Osteocyte (in vitro differentiated cells): ENCODE measurements around the gene RBL1. TPM values are rescaled to one million over a fixed set of nuclear protein-coding genes. Genes with fewer than 3 reads are reported as not detected.
"Not testable (repeated sequence)": the region's sequence is repeated elsewhere in the genome, so short reads cannot be mapped to it uniquely, and the experiment has no call there.

Experiments
- DNase-seq: peaks from one replicate; pipeline ENCODE4 v3.0.0; 2021; ENCODE audit warnings: mixed read lengths; ENCODE audit not compliant: unreplicated experiment; ENCODE audit errors: extremely low spot score
- H3K27ac Mint-ChIP-seq: one replicate; pipeline ENCODE4 v1.8.0; 2021; ENCODE audit warnings: mild to moderate bottlenecking, mixed read lengths; ENCODE audit not compliant: unreplicated experiment
- H3K27me3 Mint-ChIP-seq: one replicate; pipeline ENCODE4 v1.8.0; 2021; ENCODE audit warnings: mixed read lengths; ENCODE audit not compliant: unreplicated experiment
- H3K36me3 Mint-ChIP-seq: one replicate; pipeline ENCODE4 v1.8.0; 2021; ENCODE audit warnings: mixed read lengths; ENCODE audit not compliant: unreplicated experiment
- H3K4me1 Mint-ChIP-seq: one replicate; pipeline ENCODE4 v1.8.0; 2021; ENCODE audit warnings: mixed read lengths; ENCODE audit not compliant: unreplicated experiment
- H3K4me3 Mint-ChIP-seq: one replicate; pipeline ENCODE4 v1.8.0; 2021; ENCODE audit warnings: mild to moderate bottlenecking, moderate library complexity, mixed read lengths; ENCODE audit not compliant: unreplicated experiment
- H3K9me3 Mint-ChIP-seq: one replicate; pipeline ENCODE4 v1.8.0; 2021; ENCODE audit warnings: mixed read lengths; ENCODE audit not compliant: unreplicated experiment
- CTCF ChIP-seq: fragments of 200-600 bp; sonication (generic); IDR thresholded peaks from 2 replicates; pipeline ENCODE4 v1.5.0; 2021; ENCODE audit warnings: antibody characterized with exemption, mild to moderate bottlenecking, moderate library complexity
- total RNA-seq: library from RNA; stranded (reverse); gene quantifications from 2 replicates; pipeline ENCODE4 v1.2.1, GENCODE V29; 2021

The RBL1 gene
- total RNA-seq, 1 donor from 2014 or later = 6.7 TPM

DNA sequence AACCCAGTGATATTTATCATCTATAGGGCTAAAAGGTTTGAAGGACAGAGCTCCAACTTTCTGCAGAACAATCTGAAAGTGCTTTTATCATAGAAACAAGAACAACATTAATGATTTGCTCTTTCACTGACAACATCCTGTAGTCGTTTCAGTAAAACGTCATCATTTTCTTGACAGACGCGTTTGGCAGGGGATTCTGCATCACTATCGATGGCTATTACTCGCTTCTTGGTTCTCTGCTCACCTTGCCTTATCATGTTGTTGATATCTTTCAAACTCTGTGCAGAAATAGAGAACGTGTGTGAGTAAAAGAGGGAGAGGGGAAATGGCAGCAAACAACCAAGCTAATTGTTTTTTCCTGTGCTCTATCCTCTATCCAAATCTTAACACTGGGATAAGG, 97.1 kb downstream of the RBL1 start:
- no peaks in the 10 kb centered on the region for H3K27me3 Mint-ChIP-seq
- H3K9me3 Mint-ChIP-seq = no peaks in the 10 kb centered on the region
- H3K4me1 Mint-ChIP-seq = no peaks in the 10 kb centered on the region
- H3K36me3 Mint-ChIP-seq = peaks cover 27% of the 10 kb centered on the region
- no peak for TF ChIP-seq CTCF
- no peak for DNase-seq
- no peak overlapping the region for H3K4me3 Mint-ChIP-seq
- no peak overlapping the region for H3K27ac Mint-ChIP-seq

DNA sequence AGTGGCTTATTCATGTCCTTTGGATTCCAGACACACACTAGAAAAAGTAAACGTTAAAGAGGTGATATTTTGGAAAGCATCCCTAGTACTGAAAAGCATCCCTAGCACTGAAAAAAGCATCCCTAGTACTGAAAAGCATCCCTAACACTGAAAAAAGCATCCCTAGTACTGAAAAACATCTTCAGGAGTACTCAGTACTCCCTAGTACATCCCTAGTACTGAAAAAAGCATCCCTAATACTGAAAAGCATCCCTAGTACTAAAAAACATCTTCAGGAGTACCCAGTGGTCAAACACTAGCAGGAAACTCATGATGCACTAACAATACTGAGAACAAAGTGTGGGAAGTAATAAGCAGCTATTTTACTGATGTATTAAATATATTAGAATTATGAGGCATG, 98.7 kb downstream of the RBL1 start:
- no peak for TF ChIP-seq CTCF
- no peak overlapping the region for H3K27ac Mint-ChIP-seq
- H3K4me1 Mint-ChIP-seq = no peaks in the 10 kb centered on the region
- no peak overlapping the region for H3K4me3 Mint-ChIP-seq
- DNase-seq = no peak
- peaks cover 22% of the 10 kb centered on the region for H3K36me3 Mint-ChIP-seq
- no peaks in the 10 kb centered on the region for H3K27me3 Mint-ChIP-seq
- H3K9me3 Mint-ChIP-seq = peaks cover 8% of the 10 kb centered on the region

DNA sequence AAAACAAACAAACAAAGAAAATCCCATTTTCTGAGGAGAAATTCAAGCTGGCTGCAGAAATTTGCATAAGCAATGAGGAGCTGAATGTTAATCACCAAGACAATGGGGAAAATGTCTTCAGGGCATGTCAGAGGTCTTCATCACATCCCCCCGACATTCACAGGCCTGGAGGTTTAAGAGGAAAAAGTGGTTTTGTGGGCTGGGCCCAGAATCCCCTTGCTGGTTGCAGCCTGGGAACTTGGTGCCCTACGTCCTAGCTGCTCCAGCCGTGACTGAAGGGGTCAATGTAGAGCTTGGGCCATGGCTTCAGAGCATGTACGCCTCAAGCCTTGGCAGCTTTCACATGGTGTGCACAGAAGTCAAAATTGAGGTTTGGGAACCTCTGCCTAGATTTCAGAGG, 101.6 kb downstream of the RBL1 start:
- not testable (repeated sequence) for H3K27ac Mint-ChIP-seq, DNase-seq, H3K4me1 Mint-ChIP-seq, H3K9me3 Mint-ChIP-seq, H3K27me3 Mint-ChIP-seq, H3K4me3 Mint-ChIP-seq
- peaks cover 19% of the 10 kb centered on the region for H3K36me3 Mint-ChIP-seq

DNA sequence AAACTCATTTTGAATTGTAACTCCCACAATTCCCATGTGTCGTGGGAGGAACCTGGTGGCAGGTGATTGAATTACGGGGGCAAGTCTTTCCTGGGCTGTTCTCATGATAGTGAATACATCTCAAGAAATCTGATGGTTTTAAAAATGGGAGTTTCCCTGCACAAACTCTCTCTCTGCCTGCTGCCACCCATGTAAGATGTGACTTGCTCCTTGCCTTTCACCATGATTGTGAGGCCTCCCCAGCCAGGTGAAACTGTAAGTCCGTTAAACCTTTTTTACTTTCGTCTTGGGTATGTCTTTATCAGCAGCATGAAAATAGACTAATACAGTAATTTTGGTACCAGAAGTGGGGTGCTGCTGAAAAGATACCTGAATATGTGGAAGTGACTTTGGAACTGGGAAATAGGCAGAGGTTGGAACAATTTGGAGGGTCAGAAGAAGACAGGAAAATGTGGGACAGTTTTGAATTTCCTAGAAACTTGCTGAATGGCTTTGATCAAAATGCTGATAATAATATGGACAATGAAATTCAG, 102.9 kb downstream of the RBL1 start:
- no peak for DNase-seq
- no peak overlapping the region for H3K4me3 Mint-ChIP-seq
- H3K27me3 Mint-ChIP-seq = no peaks in the 10 kb centered on the region
- H3K27ac Mint-ChIP-seq = no peak overlapping the region
- TF ChIP-seq CTCF = no peak
- H3K36me3 Mint-ChIP-seq = peaks cover 19% of the 10 kb centered on the region
- H3K9me3 Mint-ChIP-seq = peaks cover 8% of the 10 kb centered on the region
- H3K4me1 Mint-ChIP-seq = no peaks in the 10 kb centered on the region

- no peak for DNase-seq
- H3K36me3 Mint-ChIP-seq = peaks cover 17% of the 10 kb centered on the region
- H3K9me3 Mint-ChIP-seq = peaks cover 8% of the 10 kb centered on the region
- H3K4me3 Mint-ChIP-seq = no peak overlapping the region
- no peaks in the 10 kb centered on the region for H3K4me1 Mint-ChIP-seq
- no peak for TF ChIP-seq CTCF
- no peaks in the 10 kb centered on the region for H3K27me3 Mint-ChIP-seq
- no peak overlapping the region for H3K27ac Mint-ChIP-seq
Observed at GRCh38 chr20:36991703-36992102, 104.1 kb downstream of the RBL1 start.

DNA sequence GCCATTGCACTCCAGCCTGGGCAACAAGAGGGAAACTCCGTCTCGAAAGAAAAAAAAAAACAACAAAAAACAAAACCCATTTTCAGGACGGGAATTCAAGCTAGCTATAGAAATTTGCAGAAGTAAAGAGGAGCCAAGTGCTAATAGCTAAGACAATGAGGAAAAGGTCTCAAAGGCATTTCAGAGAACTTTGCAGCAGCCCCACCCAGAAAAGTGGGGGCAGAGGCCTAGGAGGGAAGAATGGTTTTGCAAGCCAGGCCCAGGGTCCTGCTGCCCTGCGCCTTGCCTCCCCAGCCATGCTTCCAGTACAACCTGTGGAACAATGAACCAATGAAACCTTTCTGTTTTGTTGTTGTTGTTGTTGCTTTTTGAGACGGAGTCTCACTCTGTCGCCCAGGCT, 106.0 kb downstream of the RBL1 start:
- no peaks in the 10 kb centered on the region for H3K4me1 Mint-ChIP-seq
- DNase-seq = no peak
- no peak overlapping the region for H3K27ac Mint-ChIP-seq
- H3K9me3 Mint-ChIP-seq = peaks cover 8% of the 10 kb centered on the region
- H3K4me3 Mint-ChIP-seq = no peak overlapping the region
- TF ChIP-seq CTCF = no peak
- no peaks in the 10 kb centered on the region for H3K27me3 Mint-ChIP-seq
- H3K36me3 Mint-ChIP-seq = peaks cover 6% of the 10 kb centered on the region
